ENCODE results near the gene TNIP1.

GRCh38 chr5:151123897-151124751, 43.3 kb upstream of the TNIP1 start:
- TF ChIP-seq CTCF (IDR thresholded peaks at IDR 0.05; ENCODE audit: poor library complexity) (no peak), EZH2 (IDR thresholded peaks at IDR 0.05; ENCODE audit: borderline replicate concordance) (no peak), EZH2phosphoT487 (IDR thresholded peaks at IDR 0.05; ENCODE audit: low read depth, severe bottlenecking, unreplicated experiment) (no peak)
